ENCODE data around the gene KIAA0930.
A peak's percentile ranks its signal among the peaks of the same experiment; 100 is the strongest.

The KIAA0930 gene

DNA sequence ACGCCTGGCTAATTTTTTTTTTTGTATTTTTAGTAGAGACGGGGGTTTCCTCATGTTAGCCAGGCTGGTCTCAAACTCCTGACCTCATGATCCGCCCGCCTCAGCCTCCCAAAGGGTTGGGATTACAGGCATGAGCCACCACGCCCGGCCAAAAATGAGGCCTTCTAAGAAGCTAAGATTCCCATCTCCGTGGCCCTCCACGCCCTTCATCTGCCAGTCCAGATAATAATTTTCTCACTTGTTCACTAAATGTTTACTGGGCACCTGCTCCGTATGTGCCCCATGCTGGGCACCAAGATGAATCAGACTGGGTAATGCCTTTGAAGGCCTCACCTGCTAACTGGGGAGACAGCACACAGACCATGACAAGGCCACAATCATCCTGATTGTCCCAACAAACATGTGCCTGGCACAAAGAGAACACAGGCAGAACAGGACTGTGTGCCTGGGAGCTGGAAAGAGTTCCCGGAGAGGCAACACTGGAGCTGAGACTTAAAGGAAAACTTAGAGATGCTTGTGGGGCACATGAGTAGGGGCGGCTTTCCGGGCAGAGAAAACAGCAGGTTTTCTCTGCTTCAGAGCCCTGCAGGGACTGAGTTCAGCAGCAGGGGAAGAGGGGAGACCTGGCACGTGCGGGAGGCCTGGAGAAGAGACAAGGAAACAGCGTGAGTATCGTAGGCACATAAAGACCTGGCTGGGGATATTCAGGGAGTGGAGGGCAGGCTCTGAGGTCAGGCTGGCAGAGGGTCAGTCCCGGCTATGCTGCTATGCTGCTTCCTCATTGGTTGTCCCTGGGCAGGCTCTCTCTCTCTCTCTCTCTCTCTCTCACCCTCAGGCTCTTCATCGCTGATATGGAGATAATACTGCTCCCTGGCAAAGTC, 2.4 kb downstream of the KIAA0930 start:
- Histone ChIP-seq H3K4me3 (ENCODE audit: low read depth in 1 of 5, low read length in 5 of 5) (no peak overlapping the region), H3K9me3 (ENCODE audit: control insufficient read depth in 5 of 5, low read length in 5 of 5) (no peaks in the 10 kb centered on the region), H3K4me1 (ENCODE audit: control insufficient read depth in 5 of 5, insufficient read depth in 5 of 5, low read length in 5 of 5) (peaks cover 0 to 80% (median 59%) of the 10 kb centered on the region in 5 donors), H3K27ac (ENCODE audit: low read depth, low read length) (no peak overlapping the region), H3K36me3 (ENCODE audit: control insufficient read depth in 5 of 5, insufficient read depth in 5 of 5, low read length in 5 of 5) (peaks cover 0 to 17% (median 4%) of the 10 kb centered on the region in 5 donors), H3K27me3 (ENCODE audit: control insufficient read depth in 5 of 5, insufficient read depth in 4 of 5, low read length in 5 of 5) (no peaks in the 10 kb centered on the region), H3K9ac (ENCODE audit: low read length in 5 of 5) (no peak overlapping the region)

DNA sequence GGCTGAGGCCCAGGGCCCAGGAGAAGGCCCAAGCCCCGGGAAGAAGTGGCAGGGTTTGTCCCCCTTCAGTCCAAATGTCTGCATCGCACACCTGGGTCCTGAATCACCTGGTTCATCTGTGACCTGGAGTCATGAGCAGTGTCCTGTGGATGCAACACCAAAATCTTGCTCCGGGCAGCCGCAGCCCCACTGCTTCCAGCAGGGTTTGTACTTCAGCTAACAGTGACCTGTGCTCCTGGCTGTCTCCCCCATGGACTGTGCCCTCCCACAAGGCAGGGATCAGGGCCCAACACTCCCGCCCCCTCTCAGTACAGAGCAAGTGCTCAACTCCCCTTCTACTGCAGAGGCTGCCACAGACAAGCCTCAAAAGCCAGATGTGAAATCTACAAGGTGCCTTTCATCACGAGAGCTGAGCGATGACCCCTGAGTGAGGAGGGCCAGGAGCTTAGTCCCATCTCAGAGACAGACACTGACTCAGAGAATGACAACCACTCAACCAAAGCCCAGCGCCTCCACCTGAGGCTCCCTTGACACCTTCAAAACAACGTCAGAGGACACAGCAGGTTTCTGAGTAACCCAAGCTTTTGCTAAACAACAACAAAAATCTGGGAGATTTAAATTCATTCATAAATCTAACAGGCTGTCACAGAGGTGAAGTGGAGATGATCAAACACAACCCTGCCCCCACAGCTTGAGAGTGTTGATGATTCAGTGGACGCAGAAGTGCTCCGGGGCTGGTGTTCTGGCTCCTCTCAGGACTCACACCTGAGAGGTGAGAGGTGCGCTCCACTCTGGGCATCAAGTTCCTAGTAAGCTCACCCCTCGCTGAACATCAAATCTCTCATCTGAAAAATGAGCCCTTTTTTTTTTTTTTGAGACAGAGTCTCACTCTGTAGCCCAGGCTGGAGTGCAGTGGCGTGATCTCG, 3.4 kb downstream of the KIAA0930 start:
- Histone ChIP-seq H3K9ac (ENCODE audit: low read length in 5 of 5) (no peak overlapping the region), H3K4me1 (ENCODE audit: control insufficient read depth in 5 of 5, insufficient read depth in 5 of 5, low read length in 5 of 5) (peaks cover 0 to 83% (median 59%) of the 10 kb centered on the region in 5 donors), H3K9me3 (ENCODE audit: control insufficient read depth in 5 of 5, low read length in 5 of 5) (no peaks in the 10 kb centered on the region), H3K4me3 (ENCODE audit: low read depth in 1 of 5, low read length in 5 of 5) (no peak overlapping the region), H3K27me3 (ENCODE audit: control insufficient read depth in 5 of 5, insufficient read depth in 4 of 5, low read length in 5 of 5) (no peaks in the 10 kb centered on the region), H3K27ac (ENCODE audit: low read depth, low read length) (no peak overlapping the region), H3K36me3 (ENCODE audit: control insufficient read depth in 5 of 5, insufficient read depth in 5 of 5, low read length in 5 of 5) (peaks cover 0 to 17% (median 4%) of the 10 kb centered on the region in 5 donors)

DNA sequence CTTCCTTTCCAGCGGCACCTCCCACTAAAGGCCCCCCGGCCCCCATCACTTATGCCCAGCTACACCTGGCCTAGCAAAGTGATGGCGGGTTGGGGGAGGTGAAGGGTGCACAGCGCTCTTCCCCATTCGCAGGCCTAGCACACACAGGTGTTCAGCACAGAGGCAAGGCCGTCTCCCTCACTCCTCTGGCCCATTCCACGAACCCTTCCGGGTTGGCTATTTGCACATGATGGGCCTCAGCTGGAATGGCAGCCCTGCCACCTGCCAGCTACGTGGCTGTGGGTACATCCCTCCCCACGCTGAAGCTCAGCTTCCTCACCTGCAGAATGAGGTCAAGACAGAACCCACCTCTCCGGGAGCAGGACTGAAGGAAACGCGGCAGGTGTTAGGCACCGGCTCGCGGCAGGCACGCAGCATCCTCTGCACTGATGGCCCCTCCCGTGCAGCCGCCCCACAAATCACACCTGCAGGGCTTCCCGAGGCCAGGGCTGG, 4.8 kb downstream of the KIAA0930 start:
- H3K9ac ChIP-seq (ENCODE audit: low read length in 5 of 5), result no peak overlapping the region
- no peaks in the 10 kb centered on the region for H3K9me3 ChIP-seq (ENCODE audit: control insufficient read depth in 5 of 5, low read length in 5 of 5)
- peak overlapping the region in 1 of 5 donors; percentile 4 for H3K4me3 ChIP-seq (ENCODE audit: low read depth in 1 of 5, low read length in 5 of 5)
- no peaks in the 10 kb centered on the region for H3K27me3 ChIP-seq (ENCODE audit: control insufficient read depth in 5 of 5, insufficient read depth in 4 of 5, low read length in 5 of 5)
- H3K36me3 ChIP-seq (ENCODE audit: control insufficient read depth in 5 of 5, insufficient read depth in 5 of 5, low read length in 5 of 5), result peaks cover 0 to 17% (median 4%) of the 10 kb centered on the region in 5 donors
- H3K4me1 ChIP-seq (ENCODE audit: control insufficient read depth in 5 of 5, insufficient read depth in 5 of 5, low read length in 5 of 5), result peaks cover 0 to 78% (median 55%) of the 10 kb centered on the region in 5 donors
- no peak overlapping the region for H3K27ac ChIP-seq (ENCODE audit: low read depth, low read length)

DNA sequence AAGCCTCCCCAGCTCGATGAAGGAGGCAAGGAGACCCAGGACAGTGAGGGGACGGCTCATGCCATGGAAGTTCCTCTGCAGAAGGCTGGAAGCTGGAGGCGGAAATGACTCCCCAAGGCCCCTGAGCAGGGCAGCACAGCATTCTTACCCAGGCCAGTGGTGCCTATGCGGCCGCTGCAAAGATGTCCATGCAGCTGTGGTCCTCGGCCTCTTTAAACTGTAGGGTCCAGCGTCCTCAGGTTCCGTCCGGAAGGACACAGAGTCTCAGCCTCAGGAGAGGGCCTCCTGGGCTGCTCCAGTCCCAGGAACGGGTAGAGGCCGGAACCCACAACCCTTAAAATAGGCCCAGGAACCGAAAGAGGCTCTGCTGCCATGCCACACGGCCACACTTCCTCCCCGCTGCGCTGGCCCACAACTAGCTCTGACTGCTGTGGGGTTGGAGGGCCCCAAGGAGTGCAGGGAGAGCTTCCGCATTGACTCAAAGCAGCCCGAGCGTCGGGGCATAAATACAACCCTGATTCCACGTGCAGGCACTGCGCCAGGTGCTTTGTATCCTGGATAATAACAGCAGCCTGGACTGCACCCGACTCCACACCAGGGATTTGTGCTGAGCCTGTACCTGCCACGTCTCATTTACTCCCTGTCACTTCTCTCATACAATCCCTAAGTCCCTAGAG, 5.5 kb downstream of the KIAA0930 start:
- Histone ChIP-seq H3K27me3 (ENCODE audit: control insufficient read depth in 5 of 5, insufficient read depth in 4 of 5, low read length in 5 of 5) (no peaks in the 10 kb centered on the region), H3K27ac (ENCODE audit: low read depth, low read length) (no peak overlapping the region), H3K9ac (ENCODE audit: low read length in 5 of 5) (peak overlapping the region in 1 of 5 donors; percentile 19), H3K9me3 (ENCODE audit: control insufficient read depth in 5 of 5, low read length in 5 of 5) (no peaks in the 10 kb centered on the region), H3K4me3 (ENCODE audit: low read depth in 1 of 5, low read length in 5 of 5) (peak overlapping the region in 2 of 5 donors; percentile 2 to 4), H3K4me1 (ENCODE audit: control insufficient read depth in 5 of 5, insufficient read depth in 5 of 5, low read length in 5 of 5) (peaks cover 0 to 76% (median 53%) of the 10 kb centered on the region in 5 donors), H3K36me3 (ENCODE audit: control insufficient read depth in 5 of 5, insufficient read depth in 5 of 5, low read length in 5 of 5) (peaks cover 0 to 17% (median 4%) of the 10 kb centered on the region in 5 donors)

DNA sequence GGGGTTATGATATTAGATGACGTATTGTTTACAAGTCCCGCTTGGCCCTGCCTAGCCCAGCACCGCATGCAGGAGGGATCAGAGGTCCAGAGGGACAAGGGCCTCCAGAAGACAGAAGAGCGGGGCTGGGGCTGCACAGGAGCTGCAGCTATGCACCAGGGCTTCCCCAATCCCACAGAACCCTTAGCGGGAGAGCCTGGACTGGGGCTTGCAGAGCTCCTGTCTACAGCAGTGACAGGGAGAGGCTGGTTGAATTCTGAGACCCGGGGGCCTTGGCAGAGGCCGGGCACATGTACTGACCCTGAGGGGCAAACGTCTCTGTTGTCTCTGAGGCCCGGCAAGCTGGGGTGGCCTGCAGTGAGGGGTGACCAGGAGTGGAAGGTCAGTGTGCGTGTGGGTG, 6.9 kb downstream of the KIAA0930 start:
- Histone ChIP-seq H3K4me1 (ENCODE audit: control insufficient read depth in 5 of 5, insufficient read depth in 5 of 5, low read length in 5 of 5) (peaks cover 0 to 67% (median 39%) of the 10 kb centered on the region in 5 donors), H3K27ac (ENCODE audit: low read depth, low read length) (no peak overlapping the region), H3K4me3 (ENCODE audit: low read depth in 1 of 5, low read length in 5 of 5) (no peak overlapping the region), H3K9me3 (ENCODE audit: control insufficient read depth in 5 of 5, low read length in 5 of 5) (no peaks in the 10 kb centered on the region), H3K9ac (ENCODE audit: low read length in 5 of 5) (no peak overlapping the region), H3K27me3 (ENCODE audit: control insufficient read depth in 5 of 5, insufficient read depth in 4 of 5, low read length in 5 of 5) (no peaks in the 10 kb centered on the region), H3K36me3 (ENCODE audit: control insufficient read depth in 5 of 5, insufficient read depth in 5 of 5, low read length in 5 of 5) (peaks cover 0 to 17% (median 3%) of the 10 kb centered on the region in 5 donors)

DNA sequence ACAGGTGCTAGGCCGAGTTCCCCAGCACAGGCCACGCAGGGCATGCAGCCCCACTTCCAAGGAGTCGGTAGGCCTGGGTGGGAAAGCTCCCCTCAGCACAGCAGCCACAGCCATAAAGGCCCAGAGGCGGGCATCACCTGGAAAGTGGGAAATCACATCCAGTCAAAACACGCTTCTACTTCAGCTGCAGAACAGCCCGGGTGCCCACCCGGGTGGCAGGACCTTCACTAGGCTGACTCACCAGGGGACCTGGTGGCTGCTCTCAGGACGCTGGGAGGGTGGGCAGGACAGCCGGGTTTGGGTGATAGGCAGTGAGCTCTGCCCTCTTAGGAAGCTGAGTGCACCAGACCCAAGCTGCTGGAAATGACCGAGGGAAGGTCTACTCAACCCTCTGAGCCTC, 7.3 kb downstream of the KIAA0930 start:
- H3K4me1 ChIP-seq (ENCODE audit: control insufficient read depth in 5 of 5, insufficient read depth in 5 of 5, low read length in 5 of 5), result peaks cover 0 to 64% (median 34%) of the 10 kb centered on the region in 5 donors

DNA sequence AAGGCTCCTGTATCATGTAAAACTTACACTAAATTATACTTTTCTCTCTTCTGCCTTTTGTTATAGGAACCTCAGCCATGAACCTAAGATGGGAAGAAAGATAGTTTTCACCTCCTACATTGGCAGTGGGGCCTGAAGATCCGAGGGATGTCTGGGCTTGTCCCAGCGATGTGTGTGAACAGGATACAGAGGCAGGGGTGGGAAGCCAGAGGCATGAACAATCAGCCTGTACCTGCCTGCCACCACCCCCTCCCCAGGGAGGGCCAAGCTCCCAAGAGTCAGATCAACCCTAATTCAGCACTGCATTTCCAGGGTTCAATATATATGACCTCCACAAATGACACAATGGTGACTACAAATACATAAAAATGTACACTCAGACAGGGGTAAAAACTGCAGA, 9.4 kb downstream of the KIAA0930 start:
- Histone ChIP-seq H3K36me3 (ENCODE audit: control insufficient read depth in 5 of 5, insufficient read depth in 5 of 5, low read length in 5 of 5) (peaks cover 0 to 2% (median 0%) of the 10 kb centered on the region in 5 donors), H3K4me1 (ENCODE audit: control insufficient read depth in 5 of 5, insufficient read depth in 5 of 5, low read length in 5 of 5) (peaks cover 0 to 73% (median 47%) of the 10 kb centered on the region in 5 donors), H3K9ac (ENCODE audit: low read length in 5 of 5) (no peak overlapping the region), H3K27me3 (ENCODE audit: control insufficient read depth in 5 of 5, insufficient read depth in 4 of 5, low read length in 5 of 5) (peaks cover 0 to 3% (median 0%) of the 10 kb centered on the region in 5 donors), H3K4me3 (ENCODE audit: low read depth in 1 of 5, low read length in 5 of 5) (no peak overlapping the region), H3K27ac (ENCODE audit: low read depth, low read length) (no peak overlapping the region), H3K9me3 (ENCODE audit: control insufficient read depth in 5 of 5, low read length in 5 of 5) (no peaks in the 10 kb centered on the region)

More for the DNA sequence above, 7.3 kb downstream of the KIAA0930 start:
- Histone ChIP-seq H3K36me3 (ENCODE audit: control insufficient read depth in 5 of 5, insufficient read depth in 5 of 5, low read length in 5 of 5) (peaks cover 0 to 13% (median 2%) of the 10 kb centered on the region in 5 donors), H3K27me3 (ENCODE audit: control insufficient read depth in 5 of 5, insufficient read depth in 4 of 5, low read length in 5 of 5) (peaks cover 0 to under 1% (median 0%) of the 10 kb centered on the region in 5 donors), H3K27ac (ENCODE audit: low read depth, low read length) (no peak overlapping the region), H3K9ac (ENCODE audit: low read length in 5 of 5) (no peak overlapping the region), H3K4me3 (ENCODE audit: low read depth in 1 of 5, low read length in 5 of 5) (no peak overlapping the region), H3K9me3 (ENCODE audit: control insufficient read depth in 5 of 5, low read length in 5 of 5) (no peaks in the 10 kb centered on the region)

DNA sequence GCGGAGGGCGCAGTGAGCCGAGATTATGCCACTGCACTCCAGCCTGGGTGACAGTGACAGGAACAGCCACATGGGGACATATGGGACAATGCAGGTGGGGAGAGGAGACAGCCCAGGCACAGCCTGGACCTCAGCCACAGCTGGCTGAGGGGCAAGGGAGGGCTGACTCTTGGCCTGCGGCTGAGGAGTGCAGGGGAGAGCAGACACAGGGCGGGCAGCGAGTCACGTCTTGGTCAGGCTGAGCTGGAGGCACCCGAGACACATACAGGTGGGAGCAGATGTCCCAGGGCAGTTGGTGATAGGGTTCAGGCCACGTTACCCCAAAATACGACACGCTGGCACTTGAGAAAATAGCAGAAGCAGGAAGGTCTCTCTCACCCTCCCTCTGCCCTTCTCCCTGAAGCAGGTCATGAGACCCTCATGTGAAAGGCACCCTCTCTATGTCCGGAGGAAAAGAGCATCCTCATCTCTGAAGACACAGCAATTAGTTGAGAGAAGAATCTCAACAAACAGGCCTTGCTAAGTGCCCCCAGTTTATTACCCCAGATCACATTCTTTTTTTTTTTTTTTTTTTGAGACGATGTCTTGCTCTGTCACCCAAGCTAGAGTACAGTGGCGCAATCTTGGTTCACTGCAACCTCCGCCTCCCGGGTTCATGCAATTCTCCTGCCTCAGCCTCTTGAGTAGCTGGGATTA, 10.5 kb downstream of the KIAA0930 start:
- Histone ChIP-seq H3K27me3 (ENCODE audit: control insufficient read depth in 5 of 5, insufficient read depth in 4 of 5, low read length in 5 of 5) (peaks cover 0 to 3% (median 0%) of the 10 kb centered on the region in 5 donors), H3K9me3 (ENCODE audit: control insufficient read depth in 5 of 5, low read length in 5 of 5) (no peaks in the 10 kb centered on the region), H3K27ac (ENCODE audit: low read depth, low read length) (no peak overlapping the region), H3K9ac (ENCODE audit: low read length in 5 of 5) (no peak overlapping the region), H3K4me3 (ENCODE audit: low read depth in 1 of 5, low read length in 5 of 5) (no peak overlapping the region), H3K36me3 (ENCODE audit: control insufficient read depth in 5 of 5, insufficient read depth in 5 of 5, low read length in 5 of 5) (no peaks in the 10 kb centered on the region), H3K4me1 (ENCODE audit: control insufficient read depth in 5 of 5, insufficient read depth in 5 of 5, low read length in 5 of 5) (peaks cover 0 to 73% (median 46%) of the 10 kb centered on the region in 5 donors)

DNA sequence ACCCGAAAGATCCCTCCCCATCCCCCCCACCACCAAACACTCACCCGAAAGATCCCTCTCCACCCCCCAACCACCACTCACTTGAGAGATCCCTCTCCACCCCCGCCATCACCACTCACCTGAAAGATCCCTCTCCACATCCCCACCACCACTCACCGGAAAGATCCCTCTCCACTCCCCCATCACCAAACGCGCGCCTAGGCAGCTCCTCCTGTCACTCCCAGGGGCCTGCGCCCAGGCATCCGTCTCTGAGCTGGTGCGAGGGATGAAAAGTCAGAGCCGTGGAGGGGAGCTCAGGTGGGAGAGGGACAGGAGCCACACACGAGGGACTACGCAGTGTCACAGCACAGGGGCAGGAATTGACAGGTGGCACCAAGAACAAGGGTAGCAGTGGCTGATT, 11.5 kb downstream of the KIAA0930 start:
- Histone ChIP-seq H3K27ac (ENCODE audit: low read depth, low read length) (no peak overlapping the region), H3K36me3 (ENCODE audit: control insufficient read depth in 5 of 5, insufficient read depth in 5 of 5, low read length in 5 of 5) (no peaks in the 10 kb centered on the region)

More for the DNA sequence above, 11.5 kb downstream of the KIAA0930 start:
- H3K9me3 ChIP-seq (ENCODE audit: control insufficient read depth in 5 of 5, low read length in 5 of 5), result no peaks in the 10 kb centered on the region
- H3K9ac ChIP-seq (ENCODE audit: low read length in 5 of 5), result no peak overlapping the region
- peaks cover 0 to 69% (median 42%) of the 10 kb centered on the region in 5 donors for H3K4me1 ChIP-seq (ENCODE audit: control insufficient read depth in 5 of 5, insufficient read depth in 5 of 5, low read length in 5 of 5)
- peaks cover 0 to 3% (median 0%) of the 10 kb centered on the region in 5 donors for H3K27me3 ChIP-seq (ENCODE audit: control insufficient read depth in 5 of 5, insufficient read depth in 4 of 5, low read length in 5 of 5)
- H3K4me3 ChIP-seq (ENCODE audit: low read depth in 1 of 5, low read length in 5 of 5), result no peak overlapping the region
